ENCODE data around the gene SSR3.

The SSR3 gene

DNA sequence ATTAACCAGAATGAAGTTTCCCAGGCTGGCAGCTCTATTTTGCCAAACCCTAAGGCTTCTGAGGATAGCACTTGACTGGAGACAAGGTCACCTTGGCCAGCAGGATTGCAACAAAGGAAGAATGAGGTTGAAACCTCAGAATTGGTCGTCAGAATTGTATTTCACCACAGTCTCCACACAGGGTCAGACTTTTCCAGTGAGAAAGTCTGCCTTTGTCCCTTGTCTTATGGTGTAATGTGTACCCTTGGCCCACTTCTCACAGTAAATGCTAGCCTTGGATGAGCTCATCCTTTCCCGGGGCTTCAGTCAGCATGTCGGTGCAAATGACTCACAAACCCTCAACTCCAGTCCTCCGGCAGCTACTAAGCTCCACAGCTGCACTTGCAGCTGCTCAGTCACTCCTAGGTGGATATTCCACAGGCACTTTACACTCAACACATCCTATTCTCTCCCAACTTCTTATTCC is 19.7 kb downstream of the SSR3 start:
- peak in 1 of 3 experiments; percentile 26 for DNase-seq

DNA sequence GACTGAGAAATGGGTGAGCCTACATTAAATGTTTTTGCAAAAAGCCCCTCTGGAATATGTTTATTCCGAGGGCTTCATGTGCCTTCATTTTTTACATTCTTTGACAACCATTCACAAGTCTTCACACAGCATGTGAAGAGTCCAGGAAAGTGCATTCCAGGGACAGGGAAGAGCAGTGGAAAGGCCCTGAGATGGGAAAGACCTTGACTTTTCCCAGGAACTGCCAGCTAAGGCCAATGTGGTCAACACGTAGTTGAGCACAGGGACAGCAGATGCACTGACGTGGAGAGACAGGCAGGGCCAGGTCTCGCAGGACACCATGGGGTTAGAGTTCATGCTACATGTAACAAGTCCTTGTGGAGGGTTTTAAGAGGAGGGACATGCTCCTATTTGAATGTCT is 21.7 kb downstream of the SSR3 start:
- DNase-seq = no peak

DNA sequence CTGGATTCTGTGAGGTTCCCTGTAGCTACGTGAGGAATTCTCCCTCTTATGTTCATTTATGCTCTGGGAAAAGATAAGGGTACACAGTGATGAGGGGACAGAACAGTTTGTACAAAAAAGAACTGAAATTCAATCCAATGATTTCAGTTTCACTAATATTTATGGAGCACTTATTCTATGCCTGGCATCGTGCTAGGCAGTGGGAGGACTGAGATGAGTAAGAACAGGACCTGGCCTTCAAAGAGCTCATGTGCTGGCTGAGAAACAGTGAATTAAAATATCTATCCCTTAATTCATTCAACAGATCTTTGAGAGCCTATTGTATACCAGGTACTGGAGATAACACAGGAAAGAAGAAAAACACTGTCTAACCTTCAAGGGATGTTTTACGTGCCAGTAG is 22.2 kb downstream of the SSR3 start:
- DNase-seq = no peak

DNA sequence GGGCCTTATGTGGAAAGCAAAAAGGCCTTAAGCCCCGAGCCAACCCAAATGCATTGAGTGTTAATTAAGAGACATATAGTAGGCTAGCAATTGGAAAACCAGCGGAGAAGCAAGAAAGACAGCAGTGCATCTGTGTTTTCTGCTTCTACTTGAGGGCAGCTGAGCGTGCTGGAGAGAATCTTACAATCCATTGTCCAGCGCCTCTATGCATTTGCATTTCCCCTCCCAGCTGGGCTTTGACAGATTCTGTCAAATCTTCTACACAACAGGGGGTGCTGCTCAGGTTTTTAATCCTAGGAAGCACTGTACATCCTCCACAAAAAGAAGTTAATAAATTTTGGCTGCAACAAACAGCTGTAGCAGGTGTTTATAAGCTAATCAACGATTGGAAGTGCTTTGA is 23.9 kb downstream of the SSR3 start:
- no peak for DNase-seq

DNA sequence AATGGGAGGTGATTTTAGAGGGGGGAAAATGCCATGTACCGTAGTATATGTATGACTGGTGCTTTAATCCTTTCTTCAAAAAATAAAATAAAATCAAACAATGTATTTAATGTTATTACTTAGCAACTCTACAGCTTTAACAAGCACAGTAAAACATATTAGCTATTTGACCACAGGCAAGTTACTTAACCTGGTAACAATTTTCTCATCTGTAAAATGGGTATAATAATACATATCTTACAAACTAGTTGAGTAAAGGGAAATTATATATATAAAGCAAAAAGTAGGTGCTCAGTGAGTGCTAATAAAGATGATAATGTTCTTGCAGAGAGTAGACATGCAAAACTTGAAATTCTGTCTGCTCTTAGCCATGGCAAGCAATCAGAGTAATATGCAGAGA is 27.9 kb downstream of the SSR3 start:
- DNase-seq = no peak

DNA sequence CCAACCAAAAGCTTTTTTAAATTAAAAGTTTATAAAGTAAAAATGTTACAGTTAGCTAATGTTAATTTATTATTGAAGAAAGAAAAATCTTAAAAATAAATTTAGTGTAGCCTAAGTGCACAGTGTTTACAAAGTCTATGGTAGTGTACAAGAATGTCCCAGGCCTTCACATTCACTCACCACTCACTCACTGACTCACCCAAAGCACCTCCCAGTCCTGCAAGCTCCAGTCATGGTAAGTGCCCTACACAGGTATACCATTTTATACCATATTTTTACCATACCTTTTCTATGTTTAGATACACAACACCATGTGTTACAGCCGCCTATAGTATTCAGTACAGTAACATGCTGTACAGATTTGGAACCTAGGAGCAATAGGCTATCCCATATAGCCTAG is 29.1 kb downstream of the SSR3 start:
- DNase-seq = no peak

DNA sequence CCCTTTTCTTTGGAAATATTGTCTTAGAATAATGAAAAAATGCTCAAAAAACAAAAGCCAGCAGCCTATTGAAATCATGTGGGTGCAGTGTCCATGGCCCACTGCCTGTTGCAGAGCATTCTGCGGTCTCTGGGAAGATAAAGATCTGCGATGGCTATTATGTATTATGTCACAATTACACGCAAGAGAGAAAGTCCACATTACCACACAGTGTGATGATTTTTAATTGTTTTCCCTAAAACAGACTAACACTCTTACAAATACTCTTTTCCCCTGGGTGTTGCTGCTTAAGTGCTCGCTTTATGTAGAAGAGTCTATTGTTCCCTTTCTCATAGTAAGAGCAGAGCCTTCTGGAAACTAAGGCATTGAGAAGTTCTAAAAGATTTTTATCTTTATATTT is 32.2 kb downstream of the SSR3 start:
- DNase-seq = peak in 1 of 3 experiments; percentile 43

DNA sequence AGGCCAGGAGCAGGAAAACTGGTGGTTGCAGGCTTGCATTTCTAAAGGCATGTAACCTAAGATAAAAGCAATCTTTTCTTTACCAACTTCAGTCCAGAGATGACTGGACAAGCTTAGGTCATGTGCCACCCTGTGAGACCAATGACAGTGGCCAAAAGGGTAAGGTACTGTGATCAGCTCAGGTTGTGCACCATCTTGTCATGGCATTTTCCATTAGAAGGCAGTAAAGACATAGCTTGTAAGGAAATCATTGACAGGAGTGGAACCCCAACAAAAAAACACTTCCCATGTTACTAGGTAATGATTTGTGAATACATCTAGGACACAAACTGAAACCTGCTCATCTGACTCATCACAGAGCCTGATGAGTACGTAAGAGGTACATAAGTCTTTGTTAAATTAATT is 35.2 kb downstream of the SSR3 start:
- DNase-seq = no peak

DNA sequence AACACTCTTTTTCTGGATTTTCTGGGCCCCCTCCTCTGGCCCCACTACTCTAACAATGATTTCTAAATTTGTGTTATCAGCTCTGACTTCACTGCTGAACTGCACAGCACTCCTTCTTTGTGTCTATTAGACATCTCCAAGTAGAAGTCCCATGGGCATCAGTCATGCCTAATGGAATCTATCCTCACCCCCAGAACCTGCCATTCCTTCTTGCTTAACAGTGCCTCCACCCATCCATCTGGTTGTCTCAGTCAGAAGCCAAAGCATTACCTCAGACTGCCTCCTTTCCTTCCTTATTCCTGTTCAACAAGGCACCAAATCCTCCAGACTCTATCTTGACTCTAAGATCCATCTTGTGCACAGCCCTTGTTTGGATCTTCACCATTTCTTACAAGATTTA is 36.2 kb downstream of the SSR3 start:
- no peak for DNase-seq

DNA sequence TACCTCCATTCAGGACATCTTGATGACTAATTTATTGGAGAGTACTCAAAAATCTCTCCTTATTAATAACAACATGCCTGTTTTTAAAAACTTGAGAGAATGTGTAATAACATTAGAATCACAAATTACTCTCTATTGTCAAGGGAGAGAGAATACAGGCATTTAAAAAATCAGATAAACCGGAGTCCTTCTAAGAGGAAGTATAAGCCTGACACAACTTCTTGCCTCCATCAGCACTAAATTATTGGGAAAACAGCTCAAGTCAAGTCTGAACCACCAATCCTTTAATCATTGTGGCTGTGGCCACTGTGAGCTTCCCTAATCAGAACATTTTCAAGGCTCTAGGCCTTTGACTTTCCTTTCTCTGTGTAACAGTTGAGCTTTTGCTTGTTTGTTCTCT is 38.0 kb downstream of the SSR3 start:
- DNase-seq = no peak

DNA sequence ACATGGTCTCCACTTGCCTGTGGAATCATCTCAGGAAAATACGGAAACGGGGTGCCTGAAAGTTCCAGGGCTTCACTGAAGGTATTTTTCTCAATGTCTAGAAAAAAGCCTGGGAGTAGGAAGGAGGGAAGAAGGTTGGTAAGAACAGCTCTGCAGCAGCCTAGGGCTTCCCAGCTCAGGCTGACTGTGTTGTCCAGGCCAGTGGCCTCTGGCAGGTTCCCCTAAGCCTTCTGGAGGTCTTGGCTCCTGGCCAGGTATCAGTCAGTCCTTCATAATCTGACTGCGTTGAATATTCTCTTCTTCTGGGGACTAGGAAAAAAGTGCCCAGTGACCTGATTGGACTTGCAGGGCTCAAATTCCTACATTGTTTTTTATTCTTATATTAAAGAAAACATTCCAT is 38.6 kb downstream of the SSR3 start:
- peak in 1 of 3 experiments; percentile 24 for DNase-seq

DNA sequence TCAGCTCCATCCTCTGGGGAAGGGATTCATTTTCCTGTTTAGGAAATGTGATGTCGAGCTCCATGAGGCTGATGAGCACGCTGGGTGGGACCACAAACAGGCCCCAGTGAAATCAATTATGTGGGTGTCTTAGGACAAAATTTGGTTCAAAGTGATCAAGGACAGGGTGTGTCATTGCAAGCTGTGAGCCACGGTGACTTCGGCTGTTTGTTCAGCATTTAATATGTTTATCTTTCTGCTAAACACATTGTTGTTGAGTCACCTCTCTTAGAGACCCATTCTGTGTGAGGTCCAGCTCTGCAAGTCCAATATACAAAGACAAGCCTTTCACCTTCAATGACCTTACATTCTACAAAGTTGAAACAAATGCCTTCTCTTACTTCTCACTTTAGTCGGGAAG is 41.3 kb downstream of the SSR3 start:
- peak in 2 of 3 experiments; percentile 14 to 60 for DNase-seq

DNA sequence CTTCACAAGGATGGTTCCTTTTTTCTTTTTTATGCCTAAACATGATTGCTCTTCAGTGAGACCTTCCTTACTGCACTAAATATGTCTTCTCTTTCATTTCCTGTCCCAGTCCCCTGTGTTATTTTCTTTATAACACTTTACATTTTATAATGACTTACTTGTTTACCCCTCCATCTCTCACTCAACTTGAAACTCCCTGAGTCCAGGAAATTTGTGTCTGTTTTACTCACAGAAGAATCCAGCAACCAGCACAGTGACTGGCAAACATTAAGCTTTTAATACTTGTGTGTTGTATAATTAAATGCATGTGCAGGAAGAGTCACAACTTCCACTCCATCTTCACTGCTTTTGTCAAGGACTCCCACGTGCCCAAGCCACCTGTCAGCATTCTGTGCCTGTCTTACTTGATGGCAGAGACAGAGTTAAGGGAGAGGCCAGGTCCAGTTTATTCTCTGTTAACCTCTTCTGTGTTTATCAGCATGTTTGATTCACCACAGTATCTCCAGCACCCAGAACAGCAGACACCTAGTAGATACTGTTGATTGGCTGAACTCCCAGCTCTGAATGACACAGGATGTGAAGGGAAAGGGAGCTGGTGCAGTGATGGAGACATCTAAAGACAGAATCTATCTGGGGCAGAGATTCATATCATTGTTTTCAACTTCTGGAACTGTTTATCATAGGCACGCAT is 42.8 kb downstream of the SSR3 start:
- peak in 1 of 3 experiments; percentile 20 for DNase-seq

DNA sequence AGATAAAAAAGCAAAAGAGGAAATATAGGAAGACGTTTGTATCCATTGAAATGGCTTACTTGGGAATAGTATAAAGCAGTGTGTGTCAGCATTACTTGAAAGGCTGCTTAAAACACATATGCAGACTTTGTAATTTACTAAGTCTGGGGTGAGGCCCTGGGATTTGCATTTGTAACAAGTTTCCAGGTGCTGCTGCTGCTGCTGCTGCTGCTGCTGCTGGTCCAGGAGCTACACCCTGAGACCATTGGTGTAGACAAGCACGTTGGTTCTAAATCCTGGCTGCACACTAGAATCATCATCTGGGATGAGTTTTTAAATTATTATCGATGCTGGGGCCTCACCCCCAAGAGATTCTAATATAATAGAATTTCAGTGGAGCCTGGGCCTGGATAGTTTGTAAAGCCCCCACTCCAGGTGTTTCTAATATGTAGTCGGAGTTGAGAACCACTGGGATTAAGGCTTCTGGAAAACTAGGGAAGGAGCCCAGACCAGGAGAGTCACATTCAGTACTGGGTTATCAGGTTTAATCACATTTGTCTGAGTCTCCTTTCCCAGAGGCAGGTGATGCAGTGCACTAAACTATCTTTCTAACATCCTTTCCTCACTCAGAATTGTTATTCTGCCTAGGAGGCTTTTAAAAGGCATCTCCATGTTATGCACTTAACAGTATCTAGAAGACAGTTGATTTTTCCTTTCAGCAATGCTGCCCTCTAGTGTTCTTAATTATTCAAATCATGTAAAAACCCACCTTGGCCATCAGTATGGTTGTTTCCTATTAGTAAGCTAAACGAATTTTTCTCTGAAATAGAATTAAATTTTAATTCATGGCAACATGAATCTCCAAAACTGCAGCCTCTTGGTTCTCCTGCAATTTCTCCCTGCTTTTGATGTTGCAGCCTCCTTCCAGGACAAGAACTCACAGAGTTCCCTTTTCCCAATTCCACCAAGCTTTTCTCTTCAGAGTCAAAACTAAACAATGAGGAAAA is 45.4 kb downstream of the SSR3 start:
- DNase-seq = peak; percentile 21 to 81 (median 62)

DNA sequence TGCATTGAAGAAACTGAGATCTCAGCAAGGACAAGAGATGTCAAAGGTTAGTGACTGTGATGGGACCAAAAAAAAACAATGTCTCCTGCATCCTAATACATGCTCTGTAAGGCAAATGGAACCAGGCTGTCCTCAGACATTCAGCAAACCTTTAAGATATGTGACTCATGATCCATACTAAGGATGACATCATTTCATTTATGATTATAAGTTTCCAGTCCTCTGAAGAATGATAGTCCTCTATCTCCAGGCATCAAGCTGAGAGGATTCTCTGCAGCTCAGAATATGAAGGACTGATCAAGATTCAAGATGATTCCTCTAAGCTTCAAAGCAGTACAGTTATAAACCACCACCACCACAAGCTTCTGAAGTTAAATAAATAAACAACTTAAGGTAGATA is 47.6 kb downstream of the SSR3 start:
- no peak for DNase-seq

DNA sequence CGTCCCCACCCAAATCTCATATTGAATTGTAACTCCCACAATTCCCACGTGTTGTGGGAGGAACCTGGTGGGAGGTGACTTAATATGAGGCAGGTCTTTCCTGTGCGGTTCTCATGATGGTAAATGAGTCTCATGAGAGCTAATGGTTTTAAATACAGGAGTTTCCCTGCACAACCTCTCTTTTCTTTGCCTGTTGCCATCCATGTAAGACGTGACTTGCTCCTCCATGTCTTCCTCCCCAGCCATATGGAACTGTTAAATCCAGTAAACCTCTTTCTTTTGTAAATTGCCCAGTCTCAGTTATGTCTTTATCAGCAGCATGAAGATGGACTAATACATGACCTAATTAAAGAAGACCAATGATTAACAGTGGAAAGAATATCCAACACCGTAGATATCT is 56.6 kb downstream of the SSR3 start:
- no peak for DNase-seq

DNA sequence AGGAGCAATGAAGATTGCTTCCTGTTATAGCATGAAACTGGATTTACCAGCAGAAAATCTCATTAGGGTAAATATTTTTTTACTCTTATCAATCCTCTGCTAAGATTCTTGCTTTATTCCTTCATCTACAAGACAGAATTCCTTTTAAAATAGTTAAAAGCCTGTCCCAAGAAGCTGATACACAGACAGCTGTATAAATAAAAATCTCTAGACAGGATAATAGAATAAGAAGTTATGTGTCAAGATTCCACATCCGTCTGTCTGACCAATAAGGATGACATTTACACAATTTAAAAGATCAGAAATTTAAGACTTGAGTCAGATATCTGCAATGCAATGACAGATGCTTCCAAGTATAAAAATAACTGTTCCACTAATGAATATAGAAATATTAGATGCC is 57.6 kb downstream of the SSR3 start:
- DNase-seq = no peak

DNA sequence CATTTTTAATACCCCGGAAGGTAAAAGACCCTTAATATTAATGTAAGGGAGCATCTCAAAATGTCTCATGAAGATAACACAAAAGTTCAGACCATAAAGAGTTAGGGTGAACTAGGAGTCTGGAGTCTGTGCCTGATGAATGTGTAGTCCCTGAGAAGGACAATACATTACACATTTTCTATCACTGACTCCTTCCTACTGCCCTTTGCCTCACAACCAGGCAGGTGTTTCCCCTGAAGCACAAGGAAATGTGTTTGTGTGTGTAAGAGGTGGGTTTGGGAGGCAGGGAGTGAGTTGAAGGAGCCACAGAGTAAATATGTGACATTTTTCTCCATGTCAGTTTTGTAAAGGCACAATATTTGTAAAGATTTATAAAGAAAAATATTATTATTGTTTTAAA is 59.1 kb downstream of the SSR3 start:
- DNase-seq = no peak

DNA sequence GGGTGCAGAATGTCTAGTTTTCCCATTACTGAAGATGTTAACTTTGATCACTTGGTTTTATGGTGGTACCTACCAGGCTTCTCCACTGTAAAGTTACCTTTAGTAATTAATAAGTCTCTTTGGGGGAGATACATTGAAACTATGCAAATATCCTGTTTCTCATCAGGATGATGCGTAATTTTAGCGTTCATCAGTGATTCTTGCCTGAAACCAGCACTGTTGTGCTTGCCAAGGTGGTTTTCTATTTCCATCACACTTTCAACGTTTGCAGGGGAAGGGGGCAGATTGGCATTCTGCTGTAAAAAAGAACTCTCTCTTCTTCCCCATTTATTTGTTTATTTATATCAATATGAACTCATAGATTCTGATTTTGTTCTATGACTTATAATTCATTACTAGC is 61.0 kb downstream of the SSR3 start:
- DNase-seq = no peak

DNA sequence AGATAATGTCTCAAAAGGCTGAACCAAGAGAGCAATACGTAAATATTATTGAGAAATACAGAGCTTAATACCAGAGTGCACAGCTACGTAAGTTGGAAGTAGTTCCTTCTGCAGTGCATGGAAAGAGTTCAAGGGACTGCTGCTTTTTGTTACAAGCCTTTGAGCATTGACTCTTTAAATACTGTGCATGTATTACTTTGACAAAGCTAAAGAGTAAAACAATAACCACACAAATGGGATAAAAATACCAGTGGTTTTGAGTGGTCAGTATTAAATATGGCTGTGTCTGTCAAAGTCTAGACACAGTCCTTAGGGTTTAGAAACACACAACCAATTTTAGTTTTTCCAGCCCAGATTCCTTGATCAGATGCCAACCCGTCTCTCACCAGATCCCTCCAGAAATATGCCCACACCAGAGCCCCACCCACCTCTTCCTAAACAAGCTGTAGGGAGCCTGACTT is 62.1 kb downstream of the SSR3 start:
- DNase-seq = no peak

DNA sequence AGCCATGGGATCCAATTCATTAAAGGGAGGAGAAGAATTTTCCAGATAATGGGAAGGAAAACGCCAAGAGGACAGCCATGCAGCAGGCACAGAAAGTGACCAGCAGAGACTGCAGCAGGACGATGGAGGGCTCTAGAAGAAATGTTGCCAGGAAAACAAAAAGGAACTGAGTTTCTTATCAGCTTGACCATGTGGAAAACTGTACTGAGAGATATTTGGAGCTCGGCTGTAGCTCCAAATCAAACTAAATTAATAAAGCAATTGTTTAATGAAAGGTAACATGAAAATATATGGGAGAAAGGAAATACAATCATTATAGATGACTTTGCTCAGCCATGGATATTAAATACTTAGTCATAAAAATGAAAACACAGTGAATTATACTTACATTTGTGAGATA is 63.7 kb downstream of the SSR3 start:
- no peak for DNase-seq
